Fibroblast of lung (primary cell): ENCODE data around the gene ZBBX. TPM values are rescaled to one million over a fixed set of nuclear protein-coding genes. Genes with fewer than 3 reads are reported as not detected.

Source experiments
- DNase-seq, 2 donors: peaks; one replicate each; pipeline versions ENCODE4 v3.0.0 to v3.0.0-alpha.2; 2010; ENCODE audit warnings: low read depth in 2 of 2
- H2AFZ ChIP-seq: 2 replicates; pipeline ENCODE4 v1.5.1; 2012; ENCODE audit warnings: low read length, control low read depth, inconsistent platforms
- H3K27ac ChIP-seq: 2 replicates; pipeline ENCODE4 v1.5.1; 2011; ENCODE audit warnings: low read length, control low read depth; ENCODE audit not compliant: insufficient read depth
- H3K27me3 ChIP-seq: 2 replicates; pipeline ENCODE4 v1.5.1; 2011; ENCODE audit warnings: mild to moderate bottlenecking, low read length; ENCODE audit not compliant: control insufficient read depth, insufficient read depth
- H3K36me3 ChIP-seq: 2 replicates; pipeline ENCODE4 v1.5.1; 2011; ENCODE audit warnings: low read length; ENCODE audit not compliant: control insufficient read depth, insufficient read depth
- H3K4me1 ChIP-seq: 2 replicates; pipeline ENCODE4 v1.5.1; 2011; ENCODE audit warnings: low read length; ENCODE audit not compliant: control insufficient read depth, insufficient read depth; ENCODE audit errors: extremely low read depth
- H3K4me2 ChIP-seq: 2 replicates; pipeline ENCODE4 v1.5.1; 2011; ENCODE audit warnings: low read length, control low read depth; ENCODE audit not compliant: insufficient read depth; ENCODE audit errors: extremely low read depth
- H3K4me3 ChIP-seq, 4 experiments: fragments of 200-600 bp in 1 of 4; sonication (generic) in 1 of 4; replicated peaks in 1 of 4; 2 replicates each; pipeline ENCODE4 v1.5.1; 2011 to 2016; ENCODE audit warnings: low read length in 4 of 4, low read depth in 3 of 4, mild to moderate bottlenecking in 3 of 4, control low read depth in 2 of 4, inconsistent platforms in 1 of 4, mixed read lengths in 1 of 4; ENCODE audit not compliant: insufficient read depth in 1 of 4; ENCODE audit errors: control extremely low read depth in 1 of 4
- H3K79me2 ChIP-seq: 2 replicates; pipeline ENCODE4 v1.5.1; 2012; ENCODE audit warnings: mild to moderate bottlenecking, low read length, inconsistent platforms; ENCODE audit not compliant: control insufficient read depth, insufficient read depth
- H3K9ac ChIP-seq: 2 replicates; pipeline ENCODE4 v1.5.1; 2011; ENCODE audit warnings: mild to moderate bottlenecking, low read length, control low read depth; ENCODE audit not compliant: insufficient read depth
- H3K9me3 ChIP-seq: 2 replicates; pipeline ENCODE4 v1.5.1; 2012; ENCODE audit warnings: low read depth, low read length; ENCODE audit not compliant: control insufficient read depth, insufficient read depth
- H4K20me1 ChIP-seq: 2 replicates; pipeline ENCODE4 v1.5.1; 2011; ENCODE audit warnings: low read length; ENCODE audit not compliant: control insufficient read depth, insufficient read depth; ENCODE audit errors: extremely low read depth
- CTCF ChIP-seq, 2 donors: IDR thresholded peaks in 1 of 2; conservative IDR thresholded peaks in 1 of 2; 1 replicate in 1 of 2; 2 replicates in 1 of 2; pipeline ENCODE4 v1.5.1; 2011 to 2012; ENCODE audit warnings: low read length in 2 of 2, control low read depth in 1 of 2, inconsistent platforms in 1 of 2, low read depth in 1 of 2, mild to moderate bottlenecking in 1 of 2
- EZH2 ChIP-seq: IDR thresholded peaks from 2 replicates; pipeline ENCODE4 v1.5.1; 2012; ENCODE audit warnings: low read length, control low read depth, mild to moderate bottlenecking; ENCODE audit errors: missing control alignments
- polyA plus RNA-seq, 2 donors: library from polyadenylated mRNA; depleted of rRNA in 1 of 2; stranded (reverse) in 1 of 2; unstranded in 1 of 2; fragments of >200 nt; gene quantifications; 2 replicates each; pipeline ENCODE4 v1.2.1, GENCODE V29; 2011 to 2012; ENCODE audit warnings: missing spikeins in 1 of 2
- total RNA-seq: library from RNA; depleted of rRNA; stranded (reverse); fragments of >200 nt; gene quantifications from 2 replicates; pipeline ENCODE4 v1.2.1, GENCODE V29; 2014

Gene ZBBX
- total and polyA plus RNA-seq, 2 donors (not counting 1 experiment from before 2014, with no cell fraction given) = 0.17 TPM; not detected in 1

- H4K20me1 ChIP-seq = no peaks in the 10 kb centered on the region
- H3K27me3 ChIP-seq = no peaks in the 10 kb centered on the region
- H3K27ac ChIP-seq = no peak overlapping the region
- H3K79me2 ChIP-seq = no peaks in the 10 kb centered on the region
- no peak for DNase-seq
- no peaks in the 10 kb centered on the region for H3K9me3 ChIP-seq
- H2AFZ ChIP-seq = no peak overlapping the region
- H3K4me2 ChIP-seq = no peak overlapping the region
- no peak for TF ChIP-seq EZH2
- TF ChIP-seq CTCF (conservative IDR thresholded peaks at IDR 0.05 in 1 of 2, IDR thresholded peaks at IDR 0.05 in 1 of 2; ENCODE audit: low read depth in 1 of 2, low read length in 2 of 2) = no peak
- H3K4me1 ChIP-seq = no peaks in the 10 kb centered on the region
- H3K4me3 ChIP-seq = no peak overlapping the region
- H3K9ac ChIP-seq = no peak overlapping the region
- H3K36me3 ChIP-seq = no peaks in the 10 kb centered on the region
These were observed 18.8 kb downstream of the ZBBX start for GRCh38 chr3:167361306-167361705.

GRCh38 chr3:167355446-167355845 lies 24.7 kb downstream of the ZBBX start:
- TF ChIP-seq EZH2 (no peak), CTCF (conservative IDR thresholded peaks at IDR 0.05 in 1 of 2, IDR thresholded peaks at IDR 0.05 in 1 of 2; ENCODE audit: low read depth in 1 of 2, low read length in 2 of 2) (no peak)
- no peaks in the 10 kb centered on the region for H3K27me3 ChIP-seq
- H3K4me3 ChIP-seq = no peak overlapping the region
- H3K4me2 ChIP-seq = no peak overlapping the region
- H3K9me3 ChIP-seq = no peaks in the 10 kb centered on the region
- no peaks in the 10 kb centered on the region for H3K36me3 ChIP-seq
- DNase-seq = no peak
- no peaks in the 10 kb centered on the region for H3K79me2 ChIP-seq
- H3K4me1 ChIP-seq = no peaks in the 10 kb centered on the region
- no peak overlapping the region for H3K9ac ChIP-seq
- H3K27ac ChIP-seq = no peak overlapping the region
- no peak overlapping the region for H2AFZ ChIP-seq
- no peaks in the 10 kb centered on the region for H4K20me1 ChIP-seq

- H3K27ac ChIP-seq = no peak overlapping the region
- H2AFZ ChIP-seq = no peak overlapping the region
- H3K4me1 ChIP-seq = no peaks in the 10 kb centered on the region
- H3K79me2 ChIP-seq = no peaks in the 10 kb centered on the region
- no peak for DNase-seq
- no peaks in the 10 kb centered on the region for H4K20me1 ChIP-seq
- no peak overlapping the region for H3K4me3 ChIP-seq
- H3K36me3 ChIP-seq = no peaks in the 10 kb centered on the region
- no peaks in the 10 kb centered on the region for H3K27me3 ChIP-seq
- H3K4me2 ChIP-seq = no peak overlapping the region
- H3K9ac ChIP-seq = no peak overlapping the region
- no peaks in the 10 kb centered on the region for H3K9me3 ChIP-seq
- TF ChIP-seq EZH2 (no peak), CTCF (conservative IDR thresholded peaks at IDR 0.05 in 1 of 2, IDR thresholded peaks at IDR 0.05 in 1 of 2; ENCODE audit: low read depth in 1 of 2, low read length in 2 of 2) (no peak)
These were observed 25.3 kb downstream of the ZBBX start for GRCh38 chr3:167354751-167355150.
